ENCODE measurements around the gene SBNO2.
"Not testable (repeated sequence)": the region's sequence is repeated elsewhere in the genome, so short reads cannot be mapped to it uniquely, and the experiment has no call there.

Gene SBNO2

DNA sequence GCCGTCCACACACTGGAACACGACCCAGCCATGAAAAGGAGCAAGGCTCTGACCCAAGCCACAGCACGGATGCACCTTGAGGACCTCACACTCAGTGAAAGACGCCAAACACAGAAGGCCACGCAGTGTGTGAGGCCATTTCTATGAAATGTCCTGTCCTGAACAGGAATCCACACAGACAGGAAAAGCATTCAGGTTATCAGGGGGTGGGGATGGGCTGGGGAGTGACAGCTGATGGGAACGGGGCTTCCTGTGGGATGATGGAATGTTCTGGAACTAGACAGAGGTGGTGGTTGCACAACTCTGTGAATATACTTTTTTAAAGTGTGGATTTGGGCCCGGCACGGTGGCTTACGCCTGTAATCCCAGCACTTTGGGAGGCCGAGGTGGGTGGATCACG, 39.6 kb downstream of the SBNO2 start:
- no peak for DNase-seq (ENCODE audit: low spot score)

DNA sequence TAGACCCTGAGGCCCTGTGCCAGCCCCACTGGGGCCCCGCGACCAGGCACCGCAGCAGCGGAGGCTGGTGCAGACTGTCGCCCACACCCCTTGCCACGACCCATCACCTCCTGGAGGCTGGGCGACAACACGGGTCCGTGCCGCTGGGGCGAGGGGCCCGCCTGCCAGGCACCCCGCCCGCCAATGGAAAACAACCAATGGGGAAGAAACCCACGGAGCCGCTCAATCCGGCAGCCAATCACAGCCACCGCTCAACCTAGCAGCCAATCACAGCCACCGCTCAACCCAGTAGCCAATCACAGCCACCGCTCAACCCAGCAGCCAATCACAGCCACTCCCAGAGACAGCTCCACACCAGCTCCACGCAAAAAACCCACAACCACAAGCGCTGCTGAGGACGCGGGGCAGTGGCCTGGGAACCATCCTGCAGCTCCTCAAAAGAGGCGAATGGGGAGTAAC, 40.6 kb downstream of the SBNO2 start:
- peak; percentile 41 for DNase-seq (ENCODE audit: low spot score)

DNA sequence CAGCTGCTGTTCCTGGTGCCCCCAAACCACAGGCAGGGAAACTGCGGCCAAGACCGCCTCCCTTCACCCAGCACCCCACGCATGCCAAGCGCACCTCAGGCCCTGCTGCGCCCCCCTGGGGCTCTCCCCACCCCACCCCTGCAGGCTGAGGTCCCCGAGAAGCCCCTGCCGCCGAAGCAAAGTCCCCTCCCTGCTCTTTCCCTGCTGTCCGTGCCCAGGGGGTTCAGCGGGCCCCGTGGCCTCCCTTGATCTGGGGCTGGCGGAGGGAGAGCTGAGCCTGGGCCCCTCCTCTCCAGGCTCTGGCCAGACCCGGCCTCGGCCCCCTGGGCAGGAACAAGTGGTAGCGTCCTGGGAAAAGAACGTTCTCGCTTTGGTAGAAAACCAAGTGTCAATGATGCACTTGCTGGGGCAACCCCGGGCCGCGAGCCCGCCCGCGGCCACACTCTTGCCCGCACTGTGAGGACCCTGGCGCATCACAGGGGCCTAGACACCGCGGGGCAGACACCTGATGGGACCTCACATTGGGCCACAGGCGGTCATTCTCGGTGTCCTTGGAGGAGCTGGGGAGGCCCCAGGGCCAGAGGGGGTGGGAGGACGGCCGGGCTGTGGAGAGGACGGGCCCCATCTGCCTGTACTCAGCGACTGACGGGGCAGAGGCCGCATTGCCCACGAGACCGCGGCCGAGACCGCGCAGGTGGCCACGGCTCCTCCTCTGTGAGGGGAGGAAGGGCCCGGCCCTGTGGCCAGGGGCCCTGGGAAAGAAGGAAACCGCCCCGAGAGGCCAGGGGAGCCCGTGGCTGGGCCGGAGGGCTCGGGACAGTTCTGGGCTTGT, 41.3 kb downstream of the SBNO2 start:
- no peak for DNase-seq (ENCODE audit: low spot score)

DNA sequence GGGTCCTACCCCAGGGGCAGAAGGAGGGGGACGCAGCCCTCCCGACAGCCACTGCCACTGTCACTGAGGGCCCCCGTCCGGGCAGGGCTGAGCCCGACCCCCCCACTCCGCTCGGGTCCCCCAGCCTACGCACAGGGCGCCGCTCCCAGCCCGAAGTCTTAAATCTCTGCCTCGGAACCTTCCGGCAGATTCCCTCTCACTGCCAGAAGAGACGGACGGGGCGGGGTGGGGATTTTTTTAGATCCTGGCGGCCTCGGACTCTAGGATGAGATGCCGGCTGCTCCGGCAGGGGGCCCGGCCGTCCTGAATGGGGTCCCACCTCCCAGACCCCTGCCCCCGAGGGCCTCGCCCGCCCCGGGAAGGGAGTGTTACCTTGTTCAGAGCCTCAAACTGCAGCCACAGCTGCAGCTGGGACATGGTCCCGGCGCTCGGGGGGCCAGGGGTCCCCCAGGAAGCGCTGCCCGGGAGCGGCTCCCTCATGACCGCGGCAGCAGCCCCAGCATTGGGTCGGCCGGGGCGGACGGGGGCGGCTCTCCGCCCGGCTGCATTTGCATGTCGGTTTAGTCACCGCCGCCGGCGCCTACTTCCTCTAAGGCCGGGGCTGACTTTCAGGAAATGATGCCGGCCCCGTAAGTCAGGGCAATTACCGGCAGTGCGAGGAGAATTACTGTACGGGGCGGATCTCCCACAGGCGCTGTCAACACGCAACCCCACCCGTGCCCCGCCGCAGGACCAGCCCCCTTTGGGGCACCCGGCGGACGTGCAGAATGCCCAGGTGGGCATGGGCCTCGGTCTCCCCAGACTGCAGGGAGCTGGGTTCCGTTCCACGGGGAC, 42.1 kb downstream of the SBNO2 start:
- DNase-seq (ENCODE audit: low spot score), result peak; percentile 90

DNA sequence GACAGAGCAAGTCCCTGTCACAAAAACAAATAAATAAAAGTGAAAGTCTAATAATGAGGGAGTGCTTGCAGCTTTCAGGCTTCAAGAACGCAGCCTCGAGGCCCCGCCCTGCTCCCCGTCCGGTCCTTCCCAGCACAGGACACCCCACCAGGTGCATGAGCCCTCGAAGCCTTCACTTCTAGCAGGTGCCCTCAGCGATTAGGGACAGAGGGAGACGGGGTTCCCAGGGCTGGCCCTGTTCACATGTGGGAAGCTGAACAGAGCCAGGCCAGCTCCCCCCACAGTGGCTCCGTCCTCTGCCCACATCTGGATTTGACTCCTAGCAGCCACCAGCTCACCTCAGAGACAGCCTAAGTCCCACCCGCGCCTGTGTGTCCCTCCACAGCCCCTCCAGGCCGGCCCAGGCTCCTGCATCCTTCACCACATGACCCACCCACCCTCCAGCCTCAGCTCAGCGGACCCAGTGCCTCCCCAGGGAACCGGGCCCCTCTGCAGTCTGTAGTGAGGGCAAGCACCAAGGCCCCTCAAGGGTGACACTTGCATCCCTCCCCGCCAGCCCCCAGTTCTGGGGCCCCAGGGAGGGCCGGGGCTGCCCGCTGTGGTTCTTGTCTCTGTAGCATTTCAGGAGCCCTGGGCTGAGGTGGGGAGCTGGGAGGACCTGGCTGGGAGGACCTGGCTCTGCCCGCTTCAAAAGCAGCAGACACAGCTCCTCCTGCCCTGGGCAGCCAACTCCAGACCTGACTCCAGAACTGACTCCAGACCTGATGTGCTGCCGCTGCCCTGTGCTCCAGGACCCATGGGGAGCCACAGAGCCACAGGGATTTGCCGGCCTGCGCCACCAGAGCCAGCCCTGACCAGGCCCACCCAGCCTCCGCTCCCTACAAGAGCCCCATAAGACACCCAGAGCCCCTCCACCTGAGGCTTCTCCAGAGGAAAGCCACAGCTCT, 43.0 kb downstream of the SBNO2 start:
- DNase-seq (ENCODE audit: low spot score), result peak; percentile 36

DNA sequence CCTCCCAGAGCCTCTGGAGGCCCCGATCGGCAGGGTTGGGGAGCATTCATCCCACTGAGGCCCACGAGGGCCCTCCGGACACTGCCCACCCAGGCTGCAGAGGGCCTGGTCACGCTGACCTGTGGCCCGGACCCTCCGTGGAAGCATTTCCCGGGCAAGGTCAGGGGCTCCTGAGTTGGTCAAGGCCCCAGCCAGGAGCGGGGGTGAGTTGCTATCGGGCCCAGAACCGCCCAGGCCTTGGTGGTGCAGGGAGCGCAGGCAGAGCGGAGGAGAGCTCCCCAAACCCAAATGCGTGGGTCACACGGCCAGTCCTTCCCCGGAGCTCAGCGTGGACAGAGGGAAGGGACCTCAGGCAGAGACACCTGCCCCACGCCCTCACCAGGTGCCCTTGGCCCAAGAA, 44.5 kb downstream of the SBNO2 start:
- DNase-seq (ENCODE audit: low spot score), result no peak

DNA sequence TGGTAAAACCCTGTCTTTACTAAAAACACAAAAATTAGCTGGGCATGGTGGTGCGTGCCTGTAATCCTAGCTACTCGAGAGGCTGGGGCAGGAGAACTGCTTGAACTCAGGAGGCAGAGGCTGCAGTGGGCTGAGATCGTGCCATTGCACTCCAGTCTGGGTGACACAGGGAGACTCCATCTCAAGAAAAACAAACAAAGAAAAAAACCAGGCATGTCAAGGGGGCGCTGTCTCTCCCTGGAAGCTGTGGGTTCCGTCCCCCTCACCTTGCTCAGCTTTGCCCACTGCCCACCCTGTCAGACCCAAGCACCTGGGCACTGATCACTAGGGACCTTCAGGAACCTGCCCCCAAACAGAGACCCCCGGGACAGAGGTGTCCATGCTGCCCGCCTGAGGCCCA, 45.0 kb downstream of the SBNO2 start:
- not testable (repeated sequence) for DNase-seq (ENCODE audit: low spot score)

DNA sequence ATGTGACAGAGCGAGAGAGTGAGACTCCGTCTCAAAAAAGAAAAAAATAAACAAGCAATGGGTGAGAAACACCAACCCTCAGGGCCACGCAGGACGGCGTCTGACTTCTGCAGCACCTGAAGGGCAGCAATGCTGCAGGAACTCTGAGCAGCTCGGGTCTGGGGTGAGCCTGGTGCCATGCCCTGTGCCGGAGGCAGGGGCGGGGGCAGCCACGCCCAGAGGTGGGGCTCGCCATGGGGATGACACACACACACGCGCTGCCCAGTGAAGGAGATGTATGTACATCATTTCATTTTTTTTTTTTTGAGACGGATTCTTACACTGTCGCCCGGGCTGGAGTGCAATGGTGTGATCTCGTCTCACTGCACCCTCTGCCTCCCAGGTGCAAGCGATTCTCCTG, 46.0 kb downstream of the SBNO2 start:
- no peak for DNase-seq (ENCODE audit: low spot score)

DNA sequence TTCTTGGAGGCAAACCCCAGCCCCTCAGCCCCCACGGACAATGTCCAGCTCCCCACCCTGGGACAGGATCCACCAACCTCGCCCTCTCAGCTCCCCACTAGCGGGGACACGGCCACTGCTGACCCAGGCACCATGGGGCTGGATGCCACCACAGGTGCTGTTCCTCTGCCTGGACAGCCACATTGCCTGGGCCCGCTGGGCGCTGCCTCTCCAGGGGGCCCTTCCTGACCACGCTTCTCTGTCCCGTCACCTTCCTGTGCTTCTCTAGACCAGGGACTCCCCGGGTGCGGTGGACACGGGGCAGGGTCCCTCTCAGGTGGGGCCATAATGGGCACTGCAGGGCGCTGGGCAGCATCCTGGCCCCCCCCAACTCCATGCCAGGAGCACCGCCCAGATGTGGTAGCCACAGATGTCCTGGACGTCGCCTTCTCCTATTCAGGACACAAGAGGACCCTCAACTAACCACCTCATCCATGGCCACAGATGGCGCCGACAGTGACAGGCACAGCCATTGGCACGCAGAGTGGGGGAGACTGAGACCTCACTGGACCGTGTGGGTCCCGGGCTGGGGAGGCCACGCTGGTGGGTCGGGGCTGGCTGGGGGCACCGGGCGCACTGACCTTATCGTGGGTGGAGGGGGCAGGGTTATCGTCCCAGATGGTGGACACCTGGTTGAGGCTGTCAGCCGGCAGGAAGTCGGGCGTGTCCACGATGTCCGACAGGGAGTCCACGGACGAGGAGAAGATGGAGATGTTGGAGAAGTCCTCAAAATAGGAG, 46.9 kb downstream of the SBNO2 start:
- DNase-seq (ENCODE audit: low spot score), result no peak

DNA sequence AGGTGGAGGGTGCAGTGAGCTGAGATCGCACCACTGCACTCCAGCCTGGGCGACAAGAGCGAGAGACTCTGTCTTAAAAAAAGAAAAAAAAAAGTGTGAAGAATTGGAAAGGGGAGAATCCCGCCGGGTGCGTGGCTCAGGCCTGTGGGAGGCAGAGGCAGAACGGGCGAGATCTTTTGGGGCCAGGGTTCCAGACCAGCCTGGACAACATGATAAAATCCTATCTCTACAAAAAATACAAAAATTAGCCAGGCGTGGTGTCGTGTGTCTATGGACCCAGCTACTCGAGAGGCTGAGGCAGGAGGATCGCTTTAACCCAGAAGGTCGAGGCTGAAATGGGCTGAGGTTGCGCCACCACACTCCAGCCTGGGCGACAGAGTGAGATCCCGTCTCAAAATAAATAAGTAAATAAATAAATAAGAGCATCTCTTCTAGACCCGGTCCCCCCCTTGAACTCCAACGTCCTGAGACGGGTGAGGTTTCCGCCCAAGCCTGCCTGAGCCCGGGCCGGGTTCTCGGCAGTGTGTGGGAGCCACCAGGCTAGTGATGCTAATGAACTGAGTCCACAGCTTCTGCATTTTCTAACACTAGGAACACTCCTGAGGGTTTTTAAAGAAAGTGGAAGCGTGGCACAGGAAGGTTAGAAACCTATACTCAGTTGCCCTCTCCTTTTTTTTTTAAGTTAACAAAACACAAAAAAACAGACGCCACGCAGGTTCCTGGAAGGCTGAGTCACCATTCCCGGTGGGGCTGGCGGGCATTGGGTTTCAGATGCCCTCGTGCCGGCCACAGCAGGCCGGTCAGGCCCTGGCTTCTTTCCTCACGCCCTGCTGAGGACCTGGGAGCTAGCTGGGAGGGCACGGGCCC, 48.2 kb downstream of the SBNO2 start:
- DNase-seq (ENCODE audit: low spot score), result no peak

DNA sequence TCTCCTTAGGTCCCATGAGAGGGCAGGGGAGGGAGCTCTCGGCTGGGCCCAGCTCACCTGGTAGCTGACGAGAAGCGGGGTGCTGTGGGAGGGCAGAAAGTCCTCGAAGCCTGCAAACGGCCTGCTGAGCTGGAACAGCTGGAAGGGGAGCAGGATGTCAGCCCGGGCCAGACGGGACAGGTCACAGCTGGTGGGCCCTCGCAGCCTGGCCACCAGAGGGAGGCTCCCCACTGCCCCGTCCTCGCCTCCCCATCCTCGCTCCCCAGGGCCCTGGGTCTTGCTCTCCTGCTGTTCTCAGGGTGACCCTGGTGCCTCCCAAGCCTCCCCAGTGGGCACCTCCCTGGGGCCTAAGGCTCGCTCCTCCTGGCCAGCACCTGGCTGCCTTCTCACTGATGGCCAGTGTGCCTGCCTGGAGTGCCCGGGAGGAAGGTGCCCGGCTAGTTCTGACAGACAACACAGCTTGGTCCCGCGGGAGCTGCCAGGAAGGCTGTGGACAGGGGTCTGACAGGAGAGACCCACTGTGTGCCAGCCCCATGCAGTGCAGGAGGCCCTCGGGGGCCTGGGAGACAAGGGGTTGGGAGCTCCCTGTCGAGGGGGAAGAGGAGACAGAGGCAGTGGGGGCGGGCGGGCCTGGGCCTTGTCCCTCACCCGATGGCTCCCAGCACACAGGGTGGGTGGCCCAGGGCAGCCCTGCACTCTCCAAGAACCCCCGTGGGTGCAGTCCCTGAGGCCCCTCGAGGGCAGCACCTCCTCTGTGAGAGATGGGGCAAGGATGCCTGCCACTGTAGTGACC, 50.0 kb downstream of the SBNO2 start:
- DNase-seq (ENCODE audit: low spot score), result no peak

DNA sequence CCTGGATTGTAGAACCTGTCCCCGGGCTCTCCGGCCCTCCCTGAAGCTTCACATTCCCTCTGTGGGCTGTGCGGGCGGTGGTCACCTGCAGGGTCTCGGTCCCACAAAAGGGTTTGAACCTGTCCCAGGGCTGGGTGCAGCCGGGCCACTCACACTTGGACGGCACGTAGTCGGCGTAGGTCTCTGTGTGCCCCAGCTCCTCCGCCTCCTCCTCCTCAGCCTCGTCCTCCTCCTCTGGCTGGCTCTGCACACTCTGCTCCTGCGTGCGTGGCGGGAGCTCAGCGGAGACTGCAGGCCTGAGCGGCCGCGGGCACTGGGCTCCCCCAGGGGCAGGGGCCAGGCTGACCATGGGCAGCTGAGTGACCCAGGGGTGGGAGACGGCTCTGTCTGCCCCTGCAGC, 50.7 kb downstream of the SBNO2 start:
- DNase-seq (ENCODE audit: low spot score), result no peak

DNA sequence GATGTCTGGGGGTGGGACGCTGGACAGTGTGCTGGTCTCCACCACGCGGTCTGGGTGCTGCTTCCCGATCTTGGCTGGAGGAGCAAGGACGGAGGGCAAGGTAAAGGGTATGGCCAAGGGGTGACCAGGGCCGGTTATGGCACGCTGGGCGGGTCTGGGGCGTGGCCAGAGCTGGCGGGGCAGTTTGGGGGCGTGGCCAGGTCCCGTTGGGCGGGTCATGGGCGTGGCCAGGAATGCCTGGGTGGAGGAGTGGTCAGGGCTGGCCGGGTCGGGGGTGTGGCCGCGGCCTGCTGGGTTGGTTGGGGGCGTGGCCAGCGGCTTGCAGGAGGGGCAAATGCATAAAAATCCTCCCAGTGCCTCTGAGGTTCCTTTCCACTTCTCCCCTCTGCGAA, 51.1 kb downstream of the SBNO2 start:
- peak; percentile 97 for DNase-seq (ENCODE audit: low spot score)

DNA sequence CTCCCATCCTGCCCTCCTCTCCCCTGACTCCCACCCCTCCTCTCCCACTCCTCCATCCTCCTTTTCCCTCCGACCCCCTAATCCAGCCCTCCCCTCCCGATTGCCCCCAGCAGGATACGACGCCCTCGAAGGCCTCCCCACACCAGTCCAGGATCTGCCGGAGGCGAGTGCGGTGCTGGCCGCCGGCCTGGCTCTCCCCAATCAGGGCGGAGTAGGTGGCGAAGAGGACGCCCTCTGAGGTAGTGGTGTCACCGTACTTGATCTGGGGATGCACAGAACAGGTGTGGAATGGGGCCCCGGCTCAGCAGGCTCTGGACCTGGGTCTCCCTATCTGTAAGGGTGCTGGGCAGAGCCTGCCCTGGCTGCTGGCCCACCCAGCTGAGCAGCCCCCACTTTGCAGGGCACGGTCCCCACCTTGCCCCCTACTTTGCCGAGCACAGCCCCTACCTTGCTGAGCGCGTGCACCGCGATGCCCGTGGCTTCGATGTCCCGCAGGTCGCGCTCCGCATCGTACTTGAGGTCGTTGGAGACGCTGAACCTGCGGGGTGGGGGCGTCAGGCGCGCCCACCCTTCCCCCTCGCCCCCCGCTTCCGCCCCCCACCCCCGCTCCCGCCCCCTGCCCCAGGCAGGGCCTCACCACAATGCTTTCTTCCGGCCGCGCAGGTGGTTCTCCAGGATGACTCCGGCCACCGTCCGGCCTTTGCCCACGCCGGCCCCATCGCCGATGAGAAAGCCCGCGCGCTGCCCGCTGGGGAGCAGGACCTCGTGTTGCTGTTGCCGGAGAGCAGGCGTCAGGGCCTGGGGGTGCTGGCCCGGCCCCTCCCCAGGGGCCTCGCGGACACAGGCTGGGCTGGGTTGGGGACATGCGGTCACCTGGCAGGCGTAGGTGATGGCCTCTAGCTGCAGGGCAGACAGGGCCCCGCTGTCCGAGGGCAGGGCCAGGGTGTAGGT, 51.8 kb downstream of the SBNO2 start:
- no peak for DNase-seq (ENCODE audit: low spot score)

DNA sequence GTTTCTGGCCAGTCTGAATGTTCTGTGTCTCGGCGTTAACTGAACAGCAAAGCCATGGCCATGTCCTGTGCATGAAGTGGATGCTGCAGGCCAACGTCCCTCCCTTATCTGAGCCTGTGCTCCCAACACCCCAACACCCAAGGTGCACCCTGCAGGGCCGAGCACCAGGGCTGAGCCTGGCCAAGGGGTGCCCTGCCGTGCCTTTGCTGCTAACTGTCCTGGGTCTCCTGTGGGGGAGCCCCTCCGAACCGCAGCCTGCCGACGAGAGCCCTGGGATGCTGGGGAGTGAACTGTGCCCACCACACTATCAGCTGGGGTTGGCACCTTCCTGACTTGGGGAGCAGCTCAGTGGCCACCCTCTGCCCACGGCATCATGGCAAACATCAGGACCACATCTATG, 52.7 kb downstream of the SBNO2 start:
- DNase-seq (ENCODE audit: low spot score), result no peak

DNA sequence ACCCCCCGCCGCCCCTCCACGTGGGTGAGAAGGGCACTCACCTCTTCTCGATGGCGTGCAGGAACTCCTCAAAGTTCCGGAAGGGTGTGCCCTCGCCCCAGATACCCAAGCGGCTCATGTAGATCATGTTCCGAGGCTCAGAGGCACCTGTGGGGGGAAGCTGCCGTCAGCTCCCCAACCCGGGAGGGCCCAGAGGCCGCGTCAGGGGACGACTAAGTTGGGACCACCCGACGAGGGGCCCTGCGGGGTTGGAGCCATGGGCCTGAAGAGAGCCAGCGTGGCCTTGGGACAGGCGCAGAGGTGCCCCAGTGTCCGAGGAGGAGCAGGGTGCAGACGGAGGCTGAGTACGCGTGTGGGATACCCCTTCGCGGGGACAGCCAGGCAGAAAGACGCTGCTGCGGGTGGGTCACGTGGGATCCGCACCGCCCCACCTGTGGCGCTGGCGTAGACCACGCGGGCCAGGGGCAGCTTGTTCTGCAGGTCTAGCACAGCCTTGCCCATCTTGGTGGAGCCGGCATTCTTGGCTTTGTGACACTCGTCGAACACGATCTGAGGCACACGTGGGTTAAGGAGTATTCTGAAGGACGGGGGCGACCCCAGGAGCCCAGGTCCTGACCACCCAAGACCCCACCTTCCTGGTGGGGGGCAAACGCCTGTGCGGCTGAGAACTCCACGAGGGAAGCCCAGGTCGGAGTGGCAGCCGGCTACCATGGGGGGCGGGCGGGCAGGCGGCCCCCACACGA, 54.4 kb downstream of the SBNO2 start:
- no peak for DNase-seq (ENCODE audit: low spot score)

DNA sequence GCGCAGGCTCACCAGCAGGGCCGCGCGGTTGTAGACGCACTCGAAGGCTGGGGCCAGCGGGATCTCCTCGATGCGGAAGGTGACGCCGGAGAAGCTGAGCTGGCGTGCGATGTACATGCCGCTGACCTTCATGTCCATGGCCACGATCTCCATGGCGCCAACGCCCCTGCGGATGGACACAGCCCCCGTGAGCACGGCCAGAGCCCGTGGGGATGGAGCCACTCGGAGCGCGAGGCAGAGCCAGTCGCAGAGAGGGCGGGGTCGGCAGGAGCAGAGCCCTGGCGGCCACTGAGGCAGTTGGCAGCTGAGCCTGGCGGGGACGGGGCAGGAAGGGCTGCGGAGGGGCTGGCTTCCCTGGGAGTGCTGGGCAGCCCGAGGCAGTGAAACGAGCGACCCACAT, 55.1 kb downstream of the SBNO2 start:
- DNase-seq (ENCODE audit: low spot score), result no peak

DNA sequence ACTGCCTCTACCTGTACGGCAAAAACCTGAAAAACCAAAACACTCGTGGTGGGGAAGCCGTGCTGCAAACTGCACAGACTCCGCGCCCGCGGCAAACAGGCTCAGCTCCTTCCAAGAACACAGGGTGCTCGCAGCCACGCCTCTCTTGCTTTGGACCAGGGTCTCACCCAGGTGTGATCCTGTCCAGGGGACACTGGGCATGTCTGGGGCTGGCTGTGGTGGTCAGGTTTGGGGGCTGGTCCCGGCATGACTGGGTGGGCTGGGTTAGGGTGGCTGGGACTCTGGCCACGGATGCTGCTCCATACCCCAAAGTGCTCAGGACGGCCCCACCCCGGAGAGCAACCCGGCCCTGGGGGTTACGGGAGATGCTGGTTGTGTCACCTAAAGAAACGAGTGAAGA, 56.4 kb downstream of the SBNO2 start:
- DNase-seq (ENCODE audit: low spot score), result no peak

All from AG20443 (cell line).